H9 (cell line): Measurements from ENCODE around the gene SGCD. TPM values are rescaled to one million over a fixed set of nuclear protein-coding genes. Genes with fewer than 3 reads are reported as not detected.

Experiments
- DNase-seq: peaks from one replicate; pipeline ENCODE4 v3.0.0-alpha.2; 2017
- H2AFZ ChIP-seq: one replicate; pipeline ENCODE4 v1.6.1; 2013; ENCODE audit warnings: mild to moderate bottlenecking, low read length, control low read depth, moderate library complexity
- H2AK5ac ChIP-seq: 2 replicates; pipeline ENCODE4 v1.6.1; 2013; ENCODE audit warnings: low read length, control low read depth, mixed read lengths; ENCODE audit not compliant: insufficient read length
- H2BK120ac ChIP-seq: one replicate; pipeline ENCODE4 v1.6.1; 2013; ENCODE audit warnings: low read depth, mild to moderate bottlenecking, low read length, control low read depth, inconsistent platforms; ENCODE audit not compliant: poor library complexity, severe bottlenecking
- H2BK12ac ChIP-seq: 2 replicates; pipeline ENCODE4 v1.6.1; 2013; ENCODE audit warnings: low read length, control low read depth, mixed read lengths, low read depth; ENCODE audit not compliant: insufficient read length
- H2BK15ac ChIP-seq: 2 replicates; pipeline ENCODE4 v1.6.1; 2013; ENCODE audit warnings: low read depth, low read length, control low read depth
- H2BK20ac ChIP-seq: one replicate; pipeline ENCODE4 v1.6.1; 2013; ENCODE audit warnings: low read depth, mild to moderate bottlenecking, low read length, control low read depth, inconsistent platforms; ENCODE audit not compliant: poor library complexity, severe bottlenecking
- H2BK5ac ChIP-seq: 2 replicates; pipeline ENCODE4 v1.6.1; 2013; ENCODE audit warnings: low read length, control low read depth, mixed read lengths; ENCODE audit not compliant: insufficient read length
- H3K14ac ChIP-seq: 2 replicates; pipeline ENCODE4 v1.6.1; 2013; ENCODE audit warnings: low read length, control low read depth; ENCODE audit not compliant: insufficient read depth
- H3K18ac ChIP-seq: 2 replicates; pipeline ENCODE4 v1.6.1; 2013; ENCODE audit warnings: low read depth, mild to moderate bottlenecking, mixed read lengths, low read length, control low read depth; ENCODE audit not compliant: insufficient read length
- H3K23ac ChIP-seq: 2 replicates; pipeline ENCODE4 v1.6.1; 2013; ENCODE audit warnings: low read length, control low read depth, mixed read lengths, low read depth; ENCODE audit not compliant: insufficient read length
- H3K23me2 ChIP-seq: 2 replicates; pipeline ENCODE4 v1.6.1; 2013; ENCODE audit warnings: low read depth, mild to moderate bottlenecking, mixed read lengths, low read length, control low read depth; ENCODE audit not compliant: insufficient read length, poor library complexity, severe bottlenecking
- H3K27ac ChIP-seq: 2 replicates; pipeline ENCODE4 v1.5.1; 2013; ENCODE audit warnings: low read length, control low read depth, mixed read lengths, low read depth; ENCODE audit not compliant: insufficient read length
- H3K27me3 ChIP-seq: 2 replicates; pipeline ENCODE4 v1.6.1; 2013; ENCODE audit warnings: low read length, control low read depth, inconsistent platforms; ENCODE audit not compliant: insufficient read depth
- H3K4ac ChIP-seq: 2 replicates; pipeline ENCODE4 v1.6.1; 2013; ENCODE audit warnings: low read depth, mild to moderate bottlenecking, control low read depth, inconsistent platforms, low read length, moderate library complexity
- H3K4me1 ChIP-seq: 2 replicates; pipeline ENCODE4 v1.6.1; 2013; ENCODE audit warnings: low read length, control low read depth, inconsistent platforms; ENCODE audit not compliant: insufficient read depth
- H3K4me2 ChIP-seq: 2 replicates; pipeline ENCODE4 v1.6.1; 2013; ENCODE audit warnings: low read length, control low read depth, mixed read lengths; ENCODE audit not compliant: insufficient read length, insufficient read depth
- H3K56ac ChIP-seq: 2 replicates; pipeline ENCODE4 v1.6.1; 2013; ENCODE audit warnings: low read depth, mild to moderate bottlenecking, mixed read lengths, low read length, control low read depth; ENCODE audit not compliant: insufficient read length
- H3K79me1 ChIP-seq: 2 replicates; pipeline ENCODE4 v1.6.1; 2013; ENCODE audit warnings: low read depth, mild to moderate bottlenecking, moderate library complexity, low read length, control low read depth, inconsistent platforms; ENCODE audit not compliant: insufficient read depth, poor library complexity, severe bottlenecking
- H3K79me2 ChIP-seq: 2 replicates; pipeline ENCODE4 v1.6.1; 2013; ENCODE audit warnings: low read length, control low read depth, inconsistent platforms; ENCODE audit not compliant: insufficient read depth
- H3K9ac ChIP-seq: 2 replicates; pipeline ENCODE4 v1.6.1; 2013; ENCODE audit warnings: low read length, control low read depth, mixed read lengths; ENCODE audit not compliant: insufficient read length; ENCODE audit errors: extremely low read depth
- H3K9me3 ChIP-seq: one replicate; pipeline ENCODE4 v1.6.1; 2013; ENCODE audit warnings: low read depth, low read length, inconsistent platforms; ENCODE audit not compliant: control insufficient read depth
- H3T11ph ChIP-seq: one replicate; pipeline ENCODE4 v1.6.1; 2013; ENCODE audit warnings: mild to moderate bottlenecking, low read length, control low read depth, inconsistent platforms
- H4K20me1 ChIP-seq: one replicate; pipeline ENCODE4 v1.6.1; 2013; ENCODE audit not compliant: control insufficient read depth, insufficient read length, insufficient read depth
- H4K5ac ChIP-seq: 2 replicates; pipeline ENCODE4 v1.6.1; 2013; ENCODE audit warnings: low read depth, mild to moderate bottlenecking, mixed read lengths, low read length, control low read depth; ENCODE audit not compliant: insufficient read length
- H4K8ac ChIP-seq: replicated peaks from 2 replicates; pipeline ENCODE4 v1.6.1; 2013; ENCODE audit warnings: low read length, control low read depth, mixed read lengths, low read depth; ENCODE audit not compliant: insufficient read length
- H4K91ac ChIP-seq: 2 replicates; pipeline ENCODE4 v1.6.1; 2013; ENCODE audit warnings: low read depth, mild to moderate bottlenecking, moderate library complexity, mixed read lengths, low read length, control low read depth; ENCODE audit not compliant: insufficient read length
- H3K27ac Mint-ChIP-seq, 3 experiments: 2 replicates in 2 of 3; 3 replicates in 1 of 3; pipeline ENCODE4 v1.8.0; 2020 to 2021; ENCODE audit warnings: mixed read lengths in 3 of 3, mild to moderate bottlenecking in 1 of 3, moderate library complexity in 1 of 3
- H3K27me3 Mint-ChIP-seq: 2 replicates; pipeline ENCODE4 v1.8.0; 2021; ENCODE audit warnings: low read depth, mild to moderate bottlenecking, moderate library complexity, mixed read lengths
- H3K36me3 Mint-ChIP-seq, 3 experiments: 2 replicates in 2 of 3; 3 replicates in 1 of 3; pipeline ENCODE4 v1.8.0; 2020 to 2021; ENCODE audit warnings: low read depth in 3 of 3, mixed read lengths in 3 of 3; ENCODE audit not compliant: insufficient read depth in 1 of 3
- H3K4me1 Mint-ChIP-seq, 2 experiments: 2 replicates each; pipeline ENCODE4 v1.8.0; 2020; ENCODE audit warnings: mixed read lengths in 2 of 2
- H3K4me3 Mint-ChIP-seq, 2 experiments: 2 replicates in 1 of 2; 3 replicates in 1 of 2; pipeline ENCODE4 v1.8.0; 2020 to 2021; ENCODE audit warnings: mild to moderate bottlenecking in 2 of 2, mixed read lengths in 2 of 2, moderate library complexity in 1 of 2
- H3K9me3 Mint-ChIP-seq, 2 experiments: 2 replicates in 1 of 2; 3 replicates in 1 of 2; pipeline ENCODE4 v1.8.0; 2020; ENCODE audit warnings: mild to moderate bottlenecking in 2 of 2, mixed read lengths in 2 of 2, moderate library complexity in 1 of 2
- WGBS: extraction: QIAGEN DNeasy Blood & Tissue Kit; methylation state at CpG from one replicate; pipeline ENCODE4 v1.1.7; 2013; ENCODE audit warnings: missing lambda C conversion rate, low lambda C conversion rate, mixed read lengths; ENCODE audit not compliant: insufficient read length; ENCODE audit errors: extremely low coverage; 5-methylcytosine and 5-hydroxymethylcytosine counted together
- total RNA-seq: library from RNA; stranded (reverse); gene quantifications from 2 replicates; pipeline ENCODE4 v1.2.1, GENCODE V29; 2021
- TF ChIP-seq, protein P1 (sequence below): fragments of 200-600 bp; sonication (generic); conservative IDR thresholded peaks from 3 replicates; pipeline ENCODE4 v1.8.0; 2021; ENCODE audit warnings: antibody characterized with exemption, mild to moderate bottlenecking

SGCD gene
- total RNA-seq, 1 experiment from 2014 or later: 0.11 TPM

DNA sequence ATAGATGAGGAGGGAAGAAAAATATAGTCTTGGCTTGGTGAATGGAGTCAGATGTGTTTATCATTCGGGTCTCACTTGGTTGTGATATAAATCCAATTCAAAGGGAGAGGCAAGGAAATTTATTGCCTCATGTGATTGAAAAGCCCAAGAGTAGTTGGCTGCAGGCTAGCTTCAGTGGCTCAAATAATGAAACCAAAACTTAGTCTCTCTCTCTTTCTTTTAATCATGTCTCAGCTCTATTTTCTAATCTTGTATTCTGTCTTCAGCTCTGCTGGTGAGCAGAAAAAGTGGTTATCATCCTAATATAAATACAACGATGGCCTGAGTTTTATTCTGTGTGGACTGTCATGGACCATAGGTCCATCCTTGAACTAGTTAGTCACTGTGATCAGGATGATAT, 288.9 kb downstream of the SGCD start:
- H3K27me3 ChIP-seq: no peaks in the 10 kb centered on the region
- H3K79me1 ChIP-seq: no peaks in the 10 kb centered on the region
- no peak overlapping the region for H4K91ac ChIP-seq
- no peak overlapping the region for H3K18ac ChIP-seq
- H2BK12ac ChIP-seq: no peak overlapping the region
- peaks cover 12 to 15% (median 13%) of the 10 kb centered on the region in 3 experiments for H3K36me3 Mint-ChIP-seq
- no peak overlapping the region for H2AFZ ChIP-seq
- H3K23me2 ChIP-seq: no peaks in the 10 kb centered on the region
- no peak overlapping the region for H3K27ac ChIP-seq
- H4K8ac ChIP-seq: no peak overlapping the region
- H3K9ac ChIP-seq: no peak overlapping the region
- no peak overlapping the region for H2BK20ac ChIP-seq
- TF ChIP-seq, protein P1, sequence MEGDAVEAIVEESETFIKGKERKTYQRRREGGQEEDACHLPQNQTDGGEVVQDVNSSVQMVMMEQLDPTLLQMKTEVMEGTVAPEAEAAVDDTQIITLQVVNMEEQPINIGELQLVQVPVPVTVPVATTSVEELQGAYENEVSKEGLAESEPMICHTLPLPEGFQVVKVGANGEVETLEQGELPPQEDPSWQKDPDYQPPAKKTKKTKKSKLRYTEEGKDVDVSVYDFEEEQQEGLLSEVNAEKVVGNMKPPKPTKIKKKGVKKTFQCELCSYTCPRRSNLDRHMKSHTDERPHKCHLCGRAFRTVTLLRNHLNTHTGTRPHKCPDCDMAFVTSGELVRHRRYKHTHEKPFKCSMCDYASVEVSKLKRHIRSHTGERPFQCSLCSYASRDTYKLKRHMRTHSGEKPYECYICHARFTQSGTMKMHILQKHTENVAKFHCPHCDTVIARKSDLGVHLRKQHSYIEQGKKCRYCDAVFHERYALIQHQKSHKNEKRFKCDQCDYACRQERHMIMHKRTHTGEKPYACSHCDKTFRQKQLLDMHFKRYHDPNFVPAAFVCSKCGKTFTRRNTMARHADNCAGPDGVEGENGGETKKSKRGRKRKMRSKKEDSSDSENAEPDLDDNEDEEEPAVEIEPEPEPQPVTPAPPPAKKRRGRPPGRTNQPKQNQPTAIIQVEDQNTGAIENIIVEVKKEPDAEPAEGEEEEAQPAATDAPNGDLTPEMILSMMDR: no peak
- no peak for DNase-seq
- no peaks in the 10 kb centered on the region for H3K4me1 ChIP-seq
- H3K56ac ChIP-seq: no peak overlapping the region
- no peak overlapping the region for H2BK5ac ChIP-seq
- peaks cover 16 to 17% of the 10 kb centered on the region in 2 experiments for H3K9me3 Mint-ChIP-seq
- H3K27ac Mint-ChIP-seq: no peak overlapping the region
- no peaks in the 10 kb centered on the region for H3K4me1 Mint-ChIP-seq
- H2BK15ac ChIP-seq: no peak overlapping the region
- no peaks in the 10 kb centered on the region for H4K20me1 ChIP-seq
- H2BK120ac ChIP-seq: no peak overlapping the region
- H2AK5ac ChIP-seq: no peak overlapping the region
- no peak overlapping the region for H4K5ac ChIP-seq
- H3K4me3 Mint-ChIP-seq: no peak overlapping the region
- H3K4me2 ChIP-seq: no peak overlapping the region
- H3K9me3 ChIP-seq: peaks cover 4% of the 10 kb centered on the region
- H3K14ac ChIP-seq: no peak overlapping the region
- H3K4ac ChIP-seq: no peak overlapping the region
- H3T11ph ChIP-seq: no peak overlapping the region
- H3K27me3 Mint-ChIP-seq: no peaks in the 10 kb centered on the region; the same call in 1 of the 2 replicates
- no peak overlapping the region for H3K23ac ChIP-seq
- WGBS: no CpG with 5 or more reads among the region's 2 CpGs
- H3K79me2 ChIP-seq: no peaks in the 10 kb centered on the region
